HG02973 (cell line): ENCODE measurements around the gene PAF1.
A peak's percentile ranks its signal among the peaks of the same experiment; 100 is the strongest.

Source experiments
- ATAC-seq: cut with Tn5 transposase; IDR thresholded peaks from one replicate; pipeline ENCODE4 v1.9.1; 2021; ENCODE audit warnings: moderate library complexity; ENCODE audit not compliant: unreplicated experiment

PAF1 gene

DNA sequence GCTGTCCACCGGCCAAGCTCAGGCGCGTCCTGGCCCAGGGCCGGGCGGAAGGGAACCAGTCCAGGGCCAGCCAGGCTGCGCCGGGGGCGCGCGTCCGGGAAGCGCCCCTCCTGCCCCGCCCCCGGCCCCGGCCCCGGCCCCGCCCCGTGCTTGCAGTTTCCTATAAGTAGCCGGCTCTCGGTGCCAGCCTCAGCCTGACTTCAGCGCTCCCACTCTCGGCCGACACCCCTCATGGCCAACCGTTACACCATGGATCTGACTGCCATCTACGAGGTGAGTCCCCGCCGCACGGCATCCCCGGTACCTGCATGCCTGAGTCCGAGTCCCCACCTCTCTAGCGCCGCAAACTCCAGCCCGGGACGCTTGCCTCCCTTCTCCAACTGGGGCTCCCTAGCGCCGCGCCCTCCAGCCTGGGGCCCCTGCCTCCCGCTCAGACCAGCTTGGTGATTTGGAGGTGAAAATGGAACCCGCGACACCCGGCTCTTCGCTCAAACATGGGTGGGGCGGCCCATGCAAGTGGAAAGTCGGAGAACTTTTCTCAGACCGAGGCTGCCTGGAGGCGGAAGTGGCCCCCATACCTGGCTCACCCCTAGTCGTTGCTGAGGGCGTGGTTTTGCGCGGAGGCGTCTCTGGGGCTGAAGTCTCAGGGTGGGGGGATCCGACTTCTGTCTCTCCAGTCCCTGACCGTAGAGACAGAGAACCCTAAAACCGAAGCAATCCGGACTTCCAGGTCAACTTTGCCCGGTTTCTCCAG lies 15.9 kb upstream of the PAF1 start, which contains the start of gene ZFP36:
TSS of gene ZFP36 (plus strand) at position 192 of the 754 bp plus-strand sequence. CDS start at position 250, 58 bp downstream.
- ATAC-seq: no peak

GRCh38 chr19:39405958-39406655 lies 15.2 kb upstream of the PAF1 start:
- no peak for ATAC-seq

GRCh38 chr19:39405261-39405957 lies 14.5 kb upstream of the PAF1 start:
- no peak for ATAC-seq

DNA sequence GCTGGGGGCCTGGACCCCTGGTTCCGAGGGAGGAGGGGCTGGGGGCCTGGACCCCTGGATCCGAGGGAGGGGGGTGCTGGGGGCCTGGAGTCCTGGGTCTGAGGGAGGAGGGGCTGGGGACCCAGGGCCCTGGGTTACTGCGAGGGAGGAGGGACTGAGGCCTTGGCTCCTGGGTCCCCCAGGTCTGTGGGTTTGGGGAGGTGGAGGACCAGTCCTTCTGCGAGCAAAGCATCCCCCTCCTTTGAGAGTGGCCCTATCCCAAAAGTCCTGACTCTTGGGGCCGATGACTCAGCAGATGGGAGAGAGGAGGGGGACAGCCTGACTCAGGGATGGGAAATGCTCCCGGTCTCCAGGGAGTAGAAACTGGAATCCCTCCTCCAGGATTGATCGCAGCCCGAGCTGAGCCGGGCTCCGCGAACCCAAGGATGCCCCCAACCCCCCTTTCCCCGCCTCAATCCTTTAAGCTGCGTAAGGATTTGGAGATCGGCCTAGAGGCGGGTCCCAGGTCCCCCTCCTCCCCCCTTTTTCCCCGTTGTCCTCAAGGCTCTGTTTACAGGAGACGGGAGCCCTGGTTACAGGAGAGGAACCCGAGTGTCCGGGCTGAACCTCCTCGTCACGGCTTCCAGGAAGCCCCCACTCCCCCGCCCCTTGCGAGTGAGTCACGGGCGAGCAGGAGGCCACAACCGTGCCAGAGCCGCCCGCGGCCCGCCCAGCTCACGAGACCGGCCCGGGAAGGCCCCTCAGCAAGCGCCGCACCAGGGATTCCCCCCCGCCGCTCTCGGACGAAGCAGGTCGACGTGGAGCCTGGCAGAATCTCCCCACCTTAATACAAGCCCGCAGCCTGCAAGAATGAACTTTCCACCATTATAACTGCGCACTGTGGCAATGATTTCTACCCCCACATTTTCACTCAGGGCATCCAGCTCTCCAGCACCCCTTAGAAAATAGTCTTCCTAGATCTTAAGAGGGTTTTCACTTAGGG lies 12.7 kb upstream of the PAF1 start:
- ATAC-seq: peak; percentile 28

DNA sequence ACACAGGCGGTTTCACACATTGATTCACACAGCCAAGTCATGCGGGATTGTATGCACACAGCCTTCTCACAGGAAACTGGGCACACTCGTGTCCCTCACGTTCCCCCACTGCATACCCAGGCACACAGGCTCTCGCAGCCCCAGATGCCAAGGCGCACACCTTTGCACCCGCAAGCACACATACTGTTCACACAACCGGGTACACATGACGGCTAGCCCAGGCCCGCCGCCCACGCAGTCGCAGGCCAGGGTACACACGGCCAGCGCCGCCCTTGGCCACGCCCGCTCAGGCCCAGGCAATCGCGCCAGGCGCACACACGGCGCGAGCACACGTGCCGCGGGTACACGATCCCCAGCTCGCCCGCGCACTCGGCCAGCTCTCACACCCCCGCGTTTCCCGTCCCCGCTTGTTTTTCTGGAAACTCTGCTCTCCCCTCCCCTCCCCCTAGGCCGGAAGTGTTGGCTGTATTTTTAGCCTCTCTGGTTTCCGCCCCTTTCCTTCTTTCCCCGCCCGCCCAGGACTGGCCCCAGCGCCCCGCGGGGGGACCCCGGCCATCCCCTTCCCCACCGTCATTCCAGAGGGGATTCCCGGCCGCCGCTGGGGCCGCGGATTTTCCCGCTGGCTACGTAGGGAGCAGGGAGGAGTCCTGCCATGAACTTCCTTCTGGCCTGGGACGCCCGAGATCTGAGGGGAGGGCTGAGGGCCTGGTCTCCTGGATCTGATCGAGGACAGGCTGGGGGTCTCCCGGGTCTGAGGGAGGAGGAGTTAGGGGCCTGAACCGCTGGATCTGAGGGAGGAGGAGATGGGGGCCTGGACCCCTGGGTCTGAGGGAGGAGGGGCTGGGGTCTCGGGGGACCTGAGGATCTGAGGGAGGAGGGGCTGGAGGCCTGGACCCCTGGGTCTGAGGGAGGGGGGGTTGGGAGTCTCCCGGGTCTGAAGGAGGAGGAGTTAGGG lies 11.7 kb upstream of the PAF1 start:
- no peak for ATAC-seq

DNA sequence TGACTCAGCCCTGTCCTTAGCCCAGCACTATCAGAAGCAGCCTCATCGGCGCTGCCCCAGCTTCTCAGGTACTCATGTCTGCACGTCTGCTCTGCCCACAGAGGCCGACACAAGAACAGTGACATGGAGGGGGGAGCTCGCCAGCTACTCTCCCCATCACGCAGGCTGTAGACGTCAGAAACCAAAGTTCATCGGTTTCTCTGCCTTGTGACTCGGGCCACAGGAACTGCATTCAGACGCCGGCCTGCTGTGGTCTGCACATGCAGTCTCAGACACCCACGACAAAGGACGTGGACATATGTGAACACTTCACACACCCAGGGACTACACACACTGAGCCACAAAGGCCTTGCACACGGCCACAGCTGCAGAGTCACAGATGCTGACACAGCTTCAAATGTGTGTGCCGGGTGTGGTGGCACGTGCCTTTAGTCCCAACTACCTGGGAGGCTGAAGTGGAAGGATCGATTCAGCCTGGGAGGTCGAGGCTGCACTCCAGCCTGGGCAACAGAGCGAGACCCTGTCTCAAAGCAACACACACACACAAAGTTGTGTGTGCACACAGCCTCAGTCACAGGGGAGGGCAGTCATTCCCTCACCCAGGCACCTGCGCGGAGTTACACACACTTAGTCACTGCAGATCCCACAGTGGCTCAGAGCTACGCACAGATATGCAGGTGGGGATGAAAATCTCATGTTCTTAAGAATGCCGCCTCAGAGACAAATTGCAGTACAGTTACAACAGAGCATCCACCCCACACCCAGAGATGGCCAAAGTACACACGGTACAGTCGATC lies 10.8 kb upstream of the PAF1 start:
- ATAC-seq: no peak

- ATAC-seq: no peak
Observed at GRCh38 chr19:39401070-39401548, 10.2 kb upstream of the PAF1 start.

DNA sequence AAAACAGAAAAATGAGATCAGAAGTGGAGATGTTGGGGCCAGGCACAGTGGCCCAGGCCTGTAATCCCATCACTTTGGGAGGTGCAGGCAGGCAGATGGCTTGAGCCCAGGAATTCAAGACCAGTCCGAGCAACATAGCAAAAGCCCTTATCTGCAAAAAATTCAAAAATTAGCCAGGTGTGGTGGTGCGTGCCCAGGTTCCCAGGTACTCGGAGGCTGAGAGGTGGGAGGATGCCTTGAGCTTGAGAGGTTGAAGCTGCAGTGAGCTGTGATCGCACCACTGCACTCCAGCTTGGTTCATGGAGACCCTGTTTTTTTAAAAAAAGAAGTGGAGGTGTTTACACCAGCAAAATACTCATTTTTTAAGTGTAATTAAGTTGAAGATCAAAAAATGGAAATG lies 9.2 kb upstream of the PAF1 start:
- no peak for ATAC-seq

DNA sequence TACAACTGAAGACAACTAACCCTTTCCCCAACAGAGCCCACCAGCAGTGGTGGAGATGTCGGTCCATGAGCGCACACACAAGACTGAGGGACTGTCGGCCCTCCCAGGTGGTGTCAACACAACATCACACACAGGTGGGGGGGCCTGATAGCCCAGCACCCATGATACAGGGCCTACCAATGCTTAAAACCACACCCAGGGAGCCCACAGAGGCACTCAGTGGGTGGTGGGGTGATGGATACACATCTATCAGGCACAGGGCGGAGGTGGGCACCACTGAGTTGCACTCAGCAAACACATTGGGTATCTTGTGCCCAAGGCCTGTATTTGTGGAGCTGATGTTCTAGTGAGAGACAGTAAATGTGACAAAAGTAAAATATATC lies 8.8 kb upstream of the PAF1 start:
- no peak for ATAC-seq

- ATAC-seq: no peak
Observed at GRCh38 chr19:39398297-39398864, 7.5 kb upstream of the PAF1 start.

DNA sequence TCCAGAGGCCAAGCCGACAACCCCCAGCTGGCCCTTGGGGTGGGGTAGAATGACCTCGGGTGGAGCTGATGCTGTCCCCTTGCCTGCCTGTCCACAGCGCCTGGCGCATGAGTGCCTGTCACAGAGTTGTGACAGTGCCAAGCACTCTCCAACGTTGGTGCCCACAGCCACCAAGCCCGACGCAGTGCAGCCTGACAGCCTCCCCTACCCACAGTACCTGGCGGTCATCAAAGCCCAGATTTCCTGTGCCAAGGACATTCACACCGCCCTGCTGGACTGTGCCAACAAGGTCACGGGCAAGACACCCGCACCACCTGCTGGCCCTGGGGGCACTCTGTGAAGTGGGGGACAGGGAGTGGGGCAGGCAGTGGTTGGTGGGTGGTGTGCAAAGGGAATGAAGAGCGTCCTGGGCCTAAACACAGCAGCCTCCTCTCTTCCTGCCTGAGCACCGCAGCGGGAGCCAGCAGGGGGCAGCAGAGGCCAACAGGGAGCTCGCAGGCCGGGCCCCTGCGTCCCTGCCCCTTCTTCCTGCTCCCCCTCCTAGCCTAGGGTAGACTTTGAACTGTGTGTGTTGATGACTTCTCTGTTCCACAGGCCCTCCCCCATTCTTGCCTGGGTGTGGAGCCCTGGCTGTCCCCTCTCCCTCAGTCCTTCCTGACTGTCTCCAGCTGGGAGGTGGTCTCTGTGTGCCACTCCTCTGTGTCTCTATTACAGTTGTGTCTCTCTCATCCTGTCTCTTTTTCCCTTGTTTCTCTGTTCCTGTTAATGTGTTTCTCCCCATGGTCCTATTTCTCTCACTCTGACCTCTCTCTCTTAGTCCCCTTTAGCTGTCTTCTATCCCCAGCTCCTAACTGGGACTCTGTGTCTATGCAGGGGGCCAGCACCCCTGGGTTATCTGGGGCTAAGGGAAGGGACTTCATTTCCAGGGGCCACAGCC lies 6.7 kb upstream of the PAF1 start:
- peak; percentile 37 for ATAC-seq

- ATAC-seq: no peak
Observed at GRCh38 chr19:39390451-39390750, 505 bp downstream of the PAF1 start.

GRCh38 chr19:39389631-39390414 lies 1.1 kb downstream of the PAF1 start:
- ATAC-seq: no peak

DNA sequence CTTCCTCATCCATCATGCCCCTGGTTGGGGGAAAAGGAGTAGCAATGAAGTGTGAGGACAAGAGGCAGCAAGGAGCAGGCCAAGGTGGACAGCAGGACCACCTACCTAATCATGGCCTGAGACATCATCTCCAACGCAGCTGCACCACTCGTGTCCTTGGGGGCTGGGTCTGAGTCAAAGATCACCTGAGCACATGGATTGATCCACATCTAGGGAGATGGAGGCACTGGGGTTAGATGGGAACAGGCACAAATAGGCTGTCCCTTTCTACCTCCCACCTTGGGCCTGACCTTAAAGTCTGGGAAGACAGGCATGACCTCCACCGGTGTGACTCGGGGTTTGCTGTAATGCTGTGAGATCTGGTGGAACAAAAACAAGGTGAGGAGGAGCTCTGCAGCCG lies 2.2 kb downstream of the PAF1 start:
- ATAC-seq: no peak

GRCh38 chr19:39386557-39386956 lies 4.3 kb downstream of the PAF1 start:
- ATAC-seq: no peak

DNA sequence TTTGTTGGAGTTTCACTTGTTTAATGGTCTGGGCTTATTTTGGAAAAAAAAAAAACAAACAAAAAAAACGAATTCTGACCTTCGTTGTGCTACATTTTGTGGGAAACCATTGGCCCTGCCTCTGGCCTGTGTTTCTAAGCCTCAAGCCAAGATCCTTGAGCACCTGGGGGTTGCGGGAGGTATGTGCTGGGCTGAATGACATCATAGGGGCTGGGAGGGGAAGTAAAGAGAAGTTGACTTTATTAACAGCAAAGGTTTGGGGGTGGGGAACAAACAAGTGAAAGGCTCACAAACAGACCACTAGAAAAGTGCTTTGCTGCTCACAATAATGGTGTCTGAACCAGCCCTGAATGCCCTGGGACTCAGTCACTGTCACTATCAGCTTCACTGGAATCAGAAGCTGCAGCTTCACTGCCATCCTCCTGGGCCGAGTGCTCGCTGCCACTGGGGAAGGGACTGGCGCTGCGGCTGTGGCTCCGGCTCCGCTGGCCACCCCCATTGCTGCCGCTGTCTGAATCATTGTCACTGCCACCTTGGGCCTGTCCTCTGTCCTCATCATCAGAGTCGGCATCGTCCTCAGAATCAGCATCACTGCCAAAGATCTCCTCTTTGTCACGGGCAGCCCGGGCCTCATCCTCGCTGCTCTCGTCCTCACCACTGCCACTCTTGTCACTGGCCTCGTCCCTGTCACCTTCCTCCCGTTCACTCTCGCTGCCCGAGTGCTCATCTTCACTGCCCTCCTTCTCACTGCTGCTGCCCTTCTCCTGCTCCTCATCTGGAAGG lies 5.1 kb downstream of the PAF1 start:
- ATAC-seq: no peak
